Omental fat pad (tissue), 4 donors: Measurements from ENCODE around the gene NKX1-1. TPM values are rescaled to one million over a fixed set of nuclear protein-coding genes. Genes with fewer than 3 reads are reported as not detected.

Experiments used
- ATAC-seq: fragments of 150-250 bp; one replicate; pipeline ENCODE4 v1.9.1; 2016; ENCODE audit warnings: mild to moderate bottlenecking, moderate library complexity; ENCODE audit not compliant: low FRiP score
- DNase-seq: peaks from one replicate; pipeline ENCODE4 v3.0.0-alpha.2; 2019; ENCODE audit warnings: low spot score
- CTCF ChIP-seq, 3 donors: fragments of 450-650 bp; IDR thresholded peaks; one replicate each; pipeline ENCODE4 v1.5.1; 2016 to 2017; ENCODE audit warnings: antibody characterized with exemption in 3 of 3, mild to moderate bottlenecking in 3 of 3, moderate library complexity in 2 of 3
- total RNA-seq, 4 donors: library from RNA; depleted of rRNA; stranded (reverse); fragments of >200 nt; gene quantifications; one replicate each; pipeline ENCODE4 v1.1.0, GENCODE V29; 2016

Gene NKX1-1
- total RNA-seq, 4 donors from 2014 or later, result not detected

GRCh38 chr4:1411436-1412375 lies 5.5 kb upstream of the NKX1-1 start:
- DNase-seq, result no peak
- ATAC-seq, result no peak
- no peak for TF ChIP-seq CTCF (IDR thresholded peaks at IDR 0.05)

DNA sequence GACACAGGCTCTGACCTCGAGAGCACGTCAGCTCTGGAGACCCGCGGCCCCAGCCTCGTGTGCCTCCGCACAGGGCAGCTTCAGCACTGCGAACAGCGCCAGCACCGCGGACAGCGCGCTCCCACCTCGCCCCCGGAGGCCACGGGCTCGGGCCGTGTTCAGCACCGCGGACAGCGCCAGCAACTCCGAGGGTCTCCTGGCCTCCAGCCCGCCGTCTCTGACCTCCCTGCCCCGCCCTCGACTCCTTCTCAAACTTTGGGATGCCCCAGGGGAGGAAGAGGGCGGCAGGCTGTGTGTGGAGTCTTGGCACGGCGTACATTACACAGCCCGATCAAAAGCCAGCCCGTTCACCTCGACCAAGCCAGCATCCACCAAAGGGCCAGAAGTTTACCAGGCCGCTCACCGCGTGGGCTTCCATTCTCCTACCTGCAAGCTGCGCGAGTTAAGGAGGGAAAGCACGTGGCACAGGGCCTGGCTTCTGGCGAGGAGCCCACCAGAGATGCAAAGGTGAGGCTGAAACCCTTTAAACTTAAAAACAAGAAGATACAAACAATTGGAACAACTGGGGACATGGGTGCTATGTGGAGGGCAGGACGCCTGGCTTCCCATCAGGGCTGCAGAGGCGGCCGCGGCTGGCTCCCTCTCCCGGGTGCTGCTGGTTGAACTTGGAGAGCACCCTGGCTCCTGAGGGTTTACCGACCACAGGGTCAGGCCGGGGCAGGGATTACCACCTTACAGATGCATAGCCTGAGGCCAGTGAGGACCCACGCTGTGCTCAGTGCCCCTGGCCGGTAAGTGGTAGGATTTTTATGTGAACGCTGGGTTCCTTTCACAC lies 4.5 kb upstream of the NKX1-1 start:
- ATAC-seq (no peak), DNase-seq (no peak)
- TF ChIP-seq CTCF (IDR thresholded peaks at IDR 0.05), result no peak

- no peak for TF ChIP-seq CTCF (IDR thresholded peaks at IDR 0.05)
- DNase-seq, result no peak
- no peak for ATAC-seq
These were observed 3.5 kb upstream of the NKX1-1 start for GRCh38 chr4:1409491-1410425.

- ATAC-seq (no peak), DNase-seq (no peak)
- TF ChIP-seq CTCF (IDR thresholded peaks at IDR 0.05), result no peak
These were observed 2.8 kb upstream of the NKX1-1 start for GRCh38 chr4:1409079-1409478.

GRCh38 chr4:1408418-1408817 lies 2.2 kb upstream of the NKX1-1 start:
- no peak for ATAC-seq
- DNase-seq, result no peak
- TF ChIP-seq CTCF (IDR thresholded peaks at IDR 0.05), result no peak

GRCh38 chr4:1407657-1408333 lies 1.6 kb upstream of the NKX1-1 start:
- no peak for TF ChIP-seq CTCF (IDR thresholded peaks at IDR 0.05)
- no peak for ATAC-seq
- no peak for DNase-seq
